Suprapubic skin (tissue), 3 donors: ENCODE measurements around the gene TMEM179.

Experiments used
- POLR2A ChIP-seq, 2 donors: fragments of 450-650 bp; IDR thresholded peaks; one replicate each; pipeline ENCODE4 v1.6.1; 2017; ENCODE audit warnings: antibody characterized with exemption in 2 of 2, mild to moderate bottlenecking in 2 of 2, moderate library complexity in 2 of 2
- TF ChIP-seq, protein P1 (sequence below), 2 donors: fragments of 200-600 bp in 1 of 2; fragments of 450-650 bp in 1 of 2; sonication (generic) in 1 of 2; IDR thresholded peaks; one replicate each; pipeline ENCODE4 v1.5.1; 2016 to 2019; ENCODE audit warnings: antibody characterized with exemption in 2 of 2, mild to moderate bottlenecking in 1 of 2, moderate library complexity in 1 of 2

- TF ChIP-seq, protein P1, sequence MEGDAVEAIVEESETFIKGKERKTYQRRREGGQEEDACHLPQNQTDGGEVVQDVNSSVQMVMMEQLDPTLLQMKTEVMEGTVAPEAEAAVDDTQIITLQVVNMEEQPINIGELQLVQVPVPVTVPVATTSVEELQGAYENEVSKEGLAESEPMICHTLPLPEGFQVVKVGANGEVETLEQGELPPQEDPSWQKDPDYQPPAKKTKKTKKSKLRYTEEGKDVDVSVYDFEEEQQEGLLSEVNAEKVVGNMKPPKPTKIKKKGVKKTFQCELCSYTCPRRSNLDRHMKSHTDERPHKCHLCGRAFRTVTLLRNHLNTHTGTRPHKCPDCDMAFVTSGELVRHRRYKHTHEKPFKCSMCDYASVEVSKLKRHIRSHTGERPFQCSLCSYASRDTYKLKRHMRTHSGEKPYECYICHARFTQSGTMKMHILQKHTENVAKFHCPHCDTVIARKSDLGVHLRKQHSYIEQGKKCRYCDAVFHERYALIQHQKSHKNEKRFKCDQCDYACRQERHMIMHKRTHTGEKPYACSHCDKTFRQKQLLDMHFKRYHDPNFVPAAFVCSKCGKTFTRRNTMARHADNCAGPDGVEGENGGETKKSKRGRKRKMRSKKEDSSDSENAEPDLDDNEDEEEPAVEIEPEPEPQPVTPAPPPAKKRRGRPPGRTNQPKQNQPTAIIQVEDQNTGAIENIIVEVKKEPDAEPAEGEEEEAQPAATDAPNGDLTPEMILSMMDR (IDR thresholded peaks at IDR 0.05): no peak
- TF ChIP-seq POLR2A (IDR thresholded peaks at IDR 0.05): no peak
Measured at GRCh38 chr14:104595116-104595675, 9.4 kb downstream of the TMEM179 start.
